ENCODE measurements around the gene APOO.

- TF ChIP-seq USF2 (IDR thresholded peaks at IDR 0.05; ENCODE audit: low read depth, low read length) = no peak
- no peak for TF ChIP-seq USF2 (CRISPR knock-in tag; IDR thresholded peaks at IDR 0.05; ENCODE audit: borderline replicate concordance)
- no peak for TF ChIP-seq NAIF1 (CRISPR knock-in tag; IDR thresholded peaks at IDR 0.05; ENCODE audit: borderline replicate concordance)
- TF ChIP-seq ZNF446 (CRISPR knock-in tag; IDR thresholded peaks at IDR 0.05) = no peak
- TF ChIP-seq EHMT2 (IDR thresholded peaks at IDR 0.05; ENCODE audit: borderline replicate concordance, low read depth, low read length) = no peak
- TF ChIP-seq TMF1 (CRISPR knock-in tag; IDR thresholded peaks at IDR 0.05; ENCODE audit: low read depth) = no peak
- TF ChIP-seq AHR (CRISPR knock-in tag; IDR thresholded peaks at IDR 0.05) = no peak
- peak in 1 of 2 experiments; percentile 59; a peak in 1 of 4 replicates for TF ChIP-seq POLR2A (IDR thresholded peaks at IDR 0.05; ENCODE audit: insufficient read depth in 1 of 2, low read depth in 2 of 2, low read length in 2 of 2)
- TF ChIP-seq KLF13 (CRISPR knock-in tag; IDR thresholded peaks at IDR 0.05) = no peak
Measured at GRCh38 chrX:23784470-23785331, 123.0 kb downstream of the APOO start.
